Thyroid gland (tissue), 4 donors: Measurements from ENCODE around the gene CCDC88B. TPM values are rescaled to one million over a fixed set of nuclear protein-coding genes. Genes with fewer than 3 reads are reported as not detected.

Source experiments
- DNase-seq, 2 donors: peaks; one replicate each; pipeline ENCODE4 v3.0.0-alpha.2; 2019
- H3K27ac ChIP-seq, 3 donors: fragments of 200-600 bp; sonication (generic); 1 replicate in 2 of 3; 2 replicates in 1 of 3; pipeline ENCODE4 v1.5.1; 2016 to 2019; ENCODE audit warnings: mild to moderate bottlenecking in 1 of 3, moderate library complexity in 1 of 3
- H3K27me3 ChIP-seq: fragments of 200-600 bp; sonication (generic); one replicate; pipeline ENCODE4 v1.5.1; 2019
- H3K36me3 ChIP-seq, 2 donors: fragments of 200-600 bp; sonication (generic); one replicate each; pipeline ENCODE4 v1.5.1; 2016 to 2019
- H3K4me1 ChIP-seq, 2 donors: fragments of 200-600 bp; sonication (generic); one replicate each; pipeline ENCODE4 v1.5.1; 2017 to 2019
- H3K4me3 ChIP-seq, 3 donors: fragments of 200-600 bp; sonication (generic); replicated peaks in 1 of 3; 1 replicate in 2 of 3; 2 replicates in 1 of 3; pipeline ENCODE4 v1.5.1; 2016; ENCODE audit warnings: mild to moderate bottlenecking in 1 of 3
- H3K9me3 ChIP-seq: fragments of 200-600 bp; sonication (generic); one replicate; pipeline ENCODE4 v1.5.1; 2017
- CTCF ChIP-seq, 6 experiments: fragments of 200-600 bp in 3 of 6; fragments of 450-650 bp in 3 of 6; sonication (generic) in 3 of 6; IDR thresholded peaks; one replicate each; pipeline ENCODE4 v1.5.1; 2016 to 2019; ENCODE audit warnings: antibody characterized with exemption in 6 of 6, mild to moderate bottlenecking in 2 of 6, inconsistent platforms in 1 of 6, moderate library complexity in 1 of 6
- POLR2A ChIP-seq, 2 donors: fragments of 450-650 bp; IDR thresholded peaks; one replicate each; pipeline ENCODE4 v1.6.1; 2017; ENCODE audit warnings: antibody characterized with exemption in 2 of 2, mild to moderate bottlenecking in 2 of 2, moderate library complexity in 1 of 2
- WGBS, 2 donors: methylation state at CpG; one replicate each; pipeline ENCODE4 v1.1.5; 2017; 5-methylcytosine and 5-hydroxymethylcytosine counted together
- intact Hi-C: fragments of 100-400 bp; cut with DNase I; formaldehyde crosslinking; loops from one replicate; pipeline ENCODE4 v1.15.1; 2023
- total RNA-seq, 4 donors: library from RNA; depleted of rRNA; stranded (reverse); fragments of >200 nt; gene quantifications; one replicate each; pipeline ENCODE4 v1.2.3, GENCODE V29; 2016

The CCDC88B gene
- total RNA-seq, 4 donors from 2014 or later: 2.8 to 7.0 (median 3.6) TPM

- WGBS, 2 donors: 84 to 87% methylated on average over 20 to 28 of the region's 28 CpGs
- intact Hi-C loops: no loop called here
- H3K36me3 ChIP-seq: peaks cover 29 to 48% of the 10 kb centered on the region in 2 donors
These were observed 28.7 kb downstream of the CCDC88B start for GRCh38 chr11:64368673-64369074.

GRCh38 chr11:64369440-64370421 is 29.7 kb downstream of the CCDC88B start:
- 86 to 89% methylated on average over 60 to 82 of the region's 82 CpGs for WGBS, 2 donors
- intact Hi-C loops: no loop called here

More at GRCh38 chr11:64368673-64369074, 28.7 kb downstream of the CCDC88B start:
- TF ChIP-seq POLR2A (IDR thresholded peaks at IDR 0.05) (no peak), CTCF (IDR thresholded peaks at IDR 0.05) (no peak)
- Histone ChIP-seq H3K9me3 (no peaks in the 10 kb centered on the region), H3K27me3 (no peaks in the 10 kb centered on the region), H3K4me1 (no peaks in the 10 kb centered on the region), H3K4me3 (no peak overlapping the region), H3K27ac (no peak overlapping the region)
- DNase-seq: no peak

GRCh38 chr11:64371201-64371600 is 31.2 kb downstream of the CCDC88B start:
- Histone ChIP-seq H3K27ac (no peak overlapping the region), H3K4me1 (no peaks in the 10 kb centered on the region), H3K36me3 (peaks cover 15 to 31% of the 10 kb centered on the region in 2 donors), H3K9me3 (no peaks in the 10 kb centered on the region), H3K4me3 (no peak overlapping the region), H3K27me3 (no peaks in the 10 kb centered on the region)
- 89 to 91% methylated on average over 4 to 18 of the region's 22 CpGs for WGBS, 2 donors
- intact Hi-C loops: no loop called here
- no peak for DNase-seq
- TF ChIP-seq POLR2A (IDR thresholded peaks at IDR 0.05) (no peak), CTCF (IDR thresholded peaks at IDR 0.05) (no peak)

More at GRCh38 chr11:64369440-64370421, 29.7 kb downstream of the CCDC88B start:
- TF ChIP-seq CTCF (IDR thresholded peaks at IDR 0.05): no peak
- TF ChIP-seq POLR2A (IDR thresholded peaks at IDR 0.05): no peak
- H3K27ac ChIP-seq: no peak overlapping the region
- H3K4me1 ChIP-seq: no peaks in the 10 kb centered on the region
- peaks cover 24 to 42% of the 10 kb centered on the region in 2 donors for H3K36me3 ChIP-seq
- DNase-seq: no peak
- H3K27me3 ChIP-seq: no peaks in the 10 kb centered on the region
- no peak overlapping the region for H3K4me3 ChIP-seq
- H3K9me3 ChIP-seq: no peaks in the 10 kb centered on the region

- 97 to 100% methylated on average over 6 of the region's 6 CpGs for WGBS, 2 donors
- DNase-seq: no peak
These were observed 32.0 kb downstream of the CCDC88B start for GRCh38 chr11:64372021-64372420.

More at GRCh38 chr11:64372021-64372420, 32.0 kb downstream of the CCDC88B start:
- Histone ChIP-seq H3K4me3 (no peak overlapping the region), H3K36me3 (peaks cover 8 to 23% of the 10 kb centered on the region in 2 donors), H3K27ac (no peak overlapping the region), H3K4me1 (no peaks in the 10 kb centered on the region), H3K9me3 (no peaks in the 10 kb centered on the region), H3K27me3 (no peaks in the 10 kb centered on the region)
- intact Hi-C loops: no loop called here
- TF ChIP-seq POLR2A (IDR thresholded peaks at IDR 0.05): no peak
- no peak for TF ChIP-seq CTCF (IDR thresholded peaks at IDR 0.05)
